Limb (tissue), 2 donors: ENCODE results near the gene KIAA0232.
A peak's percentile ranks its signal among the peaks of the same experiment; 100 is the strongest.

ENCODE experiments used
- DNase-seq, 2 donors: peaks; one replicate each; pipeline ENCODE4 v3.0.0-alpha.2; 2016; ENCODE audit errors: extremely low spot score in 2 of 2

Gene KIAA0232

DNA sequence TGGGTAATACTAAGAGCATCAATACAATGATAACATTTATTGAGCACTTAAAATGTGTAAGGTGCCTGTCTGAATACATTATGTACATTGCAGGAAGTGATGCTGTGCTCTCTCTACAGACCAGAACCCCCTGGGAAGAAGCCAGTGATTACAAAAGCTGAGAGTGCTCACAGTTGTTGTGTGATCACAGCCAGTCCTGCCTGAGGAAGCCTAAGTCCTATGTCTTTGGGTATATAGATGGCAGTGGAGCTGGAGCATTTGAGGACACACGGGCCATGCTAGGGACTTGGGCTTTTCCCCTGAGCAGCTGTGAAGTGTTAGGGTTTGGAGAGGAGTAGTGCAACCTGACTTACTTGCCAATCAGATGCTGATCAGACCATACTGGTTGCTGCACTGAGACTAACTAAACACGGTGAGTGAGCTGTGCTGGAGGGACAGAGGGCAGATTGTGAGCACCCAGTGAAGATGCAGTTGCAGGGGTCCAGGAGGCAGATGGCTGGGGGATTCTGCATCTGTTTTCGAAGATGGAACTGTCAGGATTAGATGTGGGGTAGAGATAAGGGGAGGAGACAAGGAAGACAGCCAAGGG is 66.3 kb downstream of the KIAA0232 start:
- DNase-seq: no peak

GRCh38 chr4:6849691-6850090 is 67.2 kb downstream of the KIAA0232 start:
- DNase-seq: no peak

DNA sequence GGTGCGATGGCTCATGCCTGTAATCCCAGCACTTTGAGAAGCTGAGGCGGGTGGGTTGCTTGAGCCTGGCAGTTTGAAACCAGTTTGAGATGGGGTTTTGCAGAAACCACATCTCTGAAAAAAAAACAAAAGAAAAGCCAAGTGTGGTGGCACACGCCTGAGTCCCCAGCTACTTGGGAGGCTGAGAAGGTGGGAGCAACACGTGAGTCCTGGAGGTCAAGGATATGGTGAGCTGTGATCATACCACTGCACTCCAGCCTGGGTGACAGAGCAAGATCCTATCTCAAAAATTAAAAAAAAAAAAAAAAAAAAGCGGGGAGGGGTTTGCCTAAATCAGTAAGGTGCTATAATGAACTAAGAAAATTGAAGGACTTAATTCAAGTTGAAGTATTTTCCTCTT is 68.9 kb downstream of the KIAA0232 start:
- no peak for DNase-seq

- no peak for DNase-seq
These were observed 69.4 kb downstream of the KIAA0232 start for GRCh38 chr4:6851962-6852361.

GRCh38 chr4:6852582-6852981 is 70.1 kb downstream of the KIAA0232 start:
- DNase-seq: no peak

- DNase-seq: no peak
These were observed 71.7 kb downstream of the KIAA0232 start for GRCh38 chr4:6854098-6854744.

DNA sequence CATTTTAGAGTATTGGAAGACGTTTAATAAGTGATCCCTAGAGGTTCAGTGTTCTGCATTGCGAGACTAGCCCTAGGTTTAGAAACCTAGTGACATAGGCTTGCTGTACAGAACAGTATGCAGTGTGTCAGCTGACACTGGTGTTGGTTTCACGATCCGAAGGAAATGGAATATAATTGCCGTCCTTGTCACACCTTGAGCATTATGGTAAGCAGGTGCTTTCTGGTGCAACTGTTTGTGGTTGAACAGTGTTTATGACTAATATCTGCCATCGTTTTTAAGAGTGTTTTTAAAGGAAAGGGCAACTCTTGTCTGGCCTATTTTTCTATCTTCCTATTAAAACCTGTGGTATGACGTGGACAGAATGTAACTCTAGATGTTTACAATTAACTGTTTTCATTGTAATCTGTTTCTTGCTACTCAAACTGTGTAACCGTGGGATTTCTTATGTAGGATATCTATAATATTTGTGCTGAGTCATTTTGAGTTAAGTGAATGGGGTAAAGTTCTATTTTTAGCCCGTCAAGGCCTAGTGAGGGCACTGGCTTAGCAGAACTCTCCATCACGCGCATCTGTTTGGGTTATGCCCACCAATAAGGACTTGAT is 73.3 kb downstream of the KIAA0232 start:
- no peak for DNase-seq

- DNase-seq: peak in 1 of 2 donors; percentile 21
These were observed 73.9 kb downstream of the KIAA0232 start for GRCh38 chr4:6856391-6856790.

- no peak for DNase-seq
These were observed 74.7 kb downstream of the KIAA0232 start for GRCh38 chr4:6857009-6857882.

DNA sequence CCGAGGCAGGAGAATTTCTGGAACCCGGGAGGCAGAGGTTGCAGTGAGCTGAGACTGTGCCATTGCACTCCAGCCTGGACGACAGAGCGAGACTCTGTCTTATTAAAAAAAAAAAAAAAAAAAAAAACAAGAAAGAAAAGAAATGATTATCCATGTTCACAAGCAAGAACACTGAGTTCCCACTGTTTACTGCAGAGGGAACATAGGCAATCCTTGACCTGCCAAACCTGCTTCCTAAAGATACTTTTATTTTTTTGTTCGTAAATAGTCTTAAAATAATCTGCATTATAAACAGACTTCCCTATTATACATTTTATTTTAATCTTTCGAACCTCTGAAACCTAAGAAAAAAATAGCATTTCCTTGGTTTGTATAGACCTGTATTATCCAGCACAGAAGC is 76.5 kb downstream of the KIAA0232 start:
- no peak for DNase-seq

DNA sequence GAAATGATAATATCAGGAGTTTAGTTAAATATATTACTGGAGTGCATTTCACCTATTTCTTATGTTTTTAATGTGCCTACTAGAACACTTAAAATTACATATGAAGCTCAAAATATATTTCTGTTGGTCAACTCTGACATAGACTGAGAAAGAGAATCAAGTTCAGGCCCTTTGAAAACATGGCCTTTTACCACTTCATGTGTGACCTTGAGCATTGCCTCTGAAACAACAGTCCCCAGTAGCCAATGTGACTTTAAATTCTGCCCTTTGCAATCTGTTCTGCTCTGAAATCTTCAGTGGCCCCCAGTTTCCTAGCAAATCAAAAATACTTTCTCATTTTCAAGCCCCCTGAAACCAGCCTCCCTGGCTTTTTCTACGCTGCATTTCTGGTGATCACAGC is 77.0 kb downstream of the KIAA0232 start:
- DNase-seq: no peak

- DNase-seq: no peak
These were observed 85.9 kb downstream of the KIAA0232 start for GRCh38 chr4:6868386-6868785.

DNA sequence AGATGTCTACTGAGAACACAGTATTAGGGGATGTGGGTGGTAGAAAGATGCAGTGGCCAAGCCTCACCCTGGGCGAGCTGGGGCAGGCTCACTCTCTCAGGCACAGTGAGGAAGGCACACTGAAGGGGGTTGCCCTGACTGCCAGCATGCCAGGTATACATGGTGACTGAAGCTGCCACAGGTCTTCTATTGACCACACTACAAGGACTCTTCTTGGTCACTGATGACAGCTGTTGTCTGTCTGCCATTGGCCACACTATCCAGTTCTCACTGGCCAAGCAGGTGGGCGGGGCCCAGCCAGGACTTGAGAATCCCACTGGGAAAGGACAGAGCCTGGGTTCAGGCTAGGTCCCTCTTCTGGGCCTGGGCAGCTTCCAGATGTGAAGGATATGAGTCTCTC is 87.4 kb downstream of the KIAA0232 start:
- no peak for DNase-seq

GRCh38 chr4:6873291-6873690 is 90.8 kb downstream of the KIAA0232 start:
- DNase-seq: no peak

GRCh38 chr4:6873792-6874461 is 91.4 kb downstream of the KIAA0232 start:
- DNase-seq: peak in 1 of 2 donors; percentile 73

DNA sequence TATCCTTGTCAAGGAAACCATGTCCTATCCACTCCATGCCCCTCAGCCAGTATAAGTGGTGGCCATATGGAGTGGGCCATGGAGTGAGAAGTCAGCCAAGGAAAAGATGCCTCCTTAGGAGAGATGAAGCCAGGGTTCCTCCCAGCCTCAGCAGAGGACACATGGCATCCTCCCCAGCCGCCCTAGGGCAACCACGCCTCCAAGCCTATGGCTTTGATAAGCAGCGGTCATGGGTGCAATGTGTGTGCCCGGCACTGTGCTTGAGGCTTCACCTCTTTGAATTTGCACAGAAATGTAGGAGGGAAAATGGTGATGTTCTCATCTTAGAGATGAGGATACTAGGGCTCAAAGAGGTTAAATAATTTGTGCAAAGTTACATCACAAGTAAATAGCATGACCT is 92.5 kb downstream of the KIAA0232 start:
- DNase-seq: no peak

- no peak for DNase-seq
These were observed 92.9 kb downstream of the KIAA0232 start for GRCh38 chr4:6875431-6875831.

- DNase-seq: no peak
These were observed 93.9 kb downstream of the KIAA0232 start for GRCh38 chr4:6876440-6876839.

DNA sequence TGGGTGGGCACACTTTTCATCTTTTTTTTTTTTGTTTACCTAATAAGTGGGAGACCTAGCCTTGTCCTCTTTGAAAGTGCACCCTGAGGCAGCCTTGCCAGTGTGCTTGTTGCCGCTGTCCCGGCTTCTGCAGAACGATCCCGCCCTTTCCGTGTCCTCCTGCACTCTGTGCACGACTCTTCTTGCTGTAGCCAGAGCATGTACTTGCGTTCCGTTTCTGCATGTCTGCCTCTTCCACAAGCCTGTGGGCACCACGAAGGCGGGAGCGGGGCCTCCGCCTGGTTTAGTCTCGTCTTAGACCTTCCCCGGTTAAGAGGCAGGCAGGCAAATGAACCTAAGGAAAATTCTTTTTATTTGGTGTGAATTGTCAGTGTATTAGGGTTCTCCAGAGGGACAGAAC is 94.5 kb downstream of the KIAA0232 start:
- no peak for DNase-seq

GRCh38 chr4:6878451-6879059 is 96.0 kb downstream of the KIAA0232 start:
- DNase-seq: no peak

DNA sequence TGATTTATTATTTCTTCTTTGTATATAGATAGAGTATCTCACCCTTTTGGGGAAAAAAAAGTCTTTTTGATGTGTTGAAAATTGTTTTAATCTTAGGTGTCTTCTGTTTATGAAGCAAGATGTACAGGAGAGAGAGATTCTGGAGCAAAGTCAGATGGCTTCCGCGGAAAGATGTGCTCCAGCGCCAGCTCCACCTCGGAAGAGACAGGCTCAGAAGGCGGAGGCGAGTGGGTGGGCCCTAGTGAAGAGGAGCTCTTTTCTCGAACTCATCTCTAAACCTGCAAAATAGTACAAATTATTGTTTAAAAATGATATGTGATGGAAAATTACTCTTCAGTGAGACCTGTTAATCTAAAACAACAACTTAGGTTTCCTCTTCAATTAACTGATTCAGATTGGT is 98.2 kb downstream of the KIAA0232 start:
- no peak for DNase-seq
